Upper lobe of right lung (tissue), 1 donor: ENCODE measurements around the gene CYP4B1. TPM values are rescaled to one million over a fixed set of nuclear protein-coding genes. Genes with fewer than 3 reads are reported as not detected.
"Not testable (repeated sequence)": the region's sequence is repeated elsewhere in the genome, so short reads cannot be mapped to it uniquely, and the experiment has no call there.

Source experiments
- ATAC-seq: fragments of 200-7000 bp; cut with Tn5 transposase; one replicate; pipeline ENCODE4 v1.9.1; 2020; ENCODE audit warnings: mild to moderate bottlenecking, moderate library complexity
- DNase-seq: peaks from one replicate; pipeline ENCODE4 v3.0.0-alpha.2; 2020
- H3K27ac ChIP-seq: fragments of 200-600 bp; one replicate; pipeline ENCODE4 v1.8.0; 2022
- H3K27me3 ChIP-seq: fragments of 200-600 bp; one replicate; pipeline ENCODE4 v1.8.0; 2022; ENCODE audit warnings: mild to moderate bottlenecking
- H3K36me3 ChIP-seq: fragments of 200-600 bp; one replicate; pipeline ENCODE4 v1.8.0; 2022
- H3K4me1 ChIP-seq: fragments of 200-600 bp; one replicate; pipeline ENCODE4 v1.8.0; 2022
- H3K4me3 ChIP-seq: fragments of 200-600 bp; one replicate; pipeline ENCODE4 v1.8.0; 2022; ENCODE audit warnings: mild to moderate bottlenecking
- H3K9me3 ChIP-seq: fragments of 200-600 bp; one replicate; pipeline ENCODE4 v1.8.0; 2022
- CTCF ChIP-seq: fragments of 200-600 bp; IDR thresholded peaks from one replicate; pipeline ENCODE4 v1.8.0; 2022; ENCODE audit warnings: antibody characterized with exemption
- intact Hi-C: fragments of 100-400 bp; cut with DNase I; formaldehyde crosslinking; loops from one replicate; pipeline ENCODE4 v1.11.0; 2022
- total RNA-seq: library from RNA; stranded (reverse); fragmentation: NEBNext Ultra II Directional; extraction: Animal tissue kit (Norgen Biotek cat#: 25700); gene quantifications from one replicate; pipeline ENCODE4 v1.2.1, GENCODE V29; 2021
- donor health status: DM: no; HTN: yes; CAD: no; lungs with severe emphysema.

Gene CYP4B1
- total RNA-seq, 1 donor from 2014 or later, result 268 TPM

GRCh38 chr1:46774297-46774696 is 24.5 kb upstream of the CYP4B1 start:
- DNase-seq (no peak), ATAC-seq (no peak)
- Histone ChIP-seq H3K36me3 (no peaks in the 10 kb centered on the region), H3K4me1 (no peaks in the 10 kb centered on the region), H3K4me3 (no peak overlapping the region), H3K27me3 (no peaks in the 10 kb centered on the region), H3K9me3 (peaks cover 22% of the 10 kb centered on the region), H3K27ac (no peak overlapping the region)
- intact Hi-C loops, result no loop called here
- no peak for TF ChIP-seq CTCF

- H3K9me3 ChIP-seq, ATAC-seq, DNase-seq, H3K4me3 ChIP-seq, intact Hi-C loops, H3K36me3 ChIP-seq, H3K4me1 ChIP-seq, H3K27ac ChIP-seq, H3K27me3 ChIP-seq: not testable (repeated sequence)
Measured at GRCh38 chr1:46778456-46778855, 20.4 kb upstream of the CYP4B1 start.

GRCh38 chr1:46784666-46785065 is 14.2 kb upstream of the CYP4B1 start:
- H3K27me3 ChIP-seq, result no peaks in the 10 kb centered on the region

GRCh38 chr1:46788634-46789033 is 10.2 kb upstream of the CYP4B1 start:
- ATAC-seq, H3K27me3 ChIP-seq, H3K4me3 ChIP-seq, DNase-seq, H3K9me3 ChIP-seq, H3K4me1 ChIP-seq, H3K36me3 ChIP-seq, H3K27ac ChIP-seq, intact Hi-C loops: not testable (repeated sequence)

More at GRCh38 chr1:46784666-46785065, 14.2 kb upstream of the CYP4B1 start:
- DNase-seq (no peak), ATAC-seq (no peak)
- intact Hi-C loops, result no loop called here
- no peaks in the 10 kb centered on the region for H3K9me3 ChIP-seq
- TF ChIP-seq CTCF, result no peak
- H3K4me3 ChIP-seq, result no peak overlapping the region
- H3K4me1 ChIP-seq, result no peaks in the 10 kb centered on the region
- H3K36me3 ChIP-seq, result no peaks in the 10 kb centered on the region
- no peak overlapping the region for H3K27ac ChIP-seq

- intact Hi-C loops, result no loop called here
- Histone ChIP-seq H3K27me3 (no peaks in the 10 kb centered on the region), H3K4me3 (no peak overlapping the region), H3K27ac (no peak overlapping the region), H3K9me3 (no peaks in the 10 kb centered on the region), H3K4me1 (no peaks in the 10 kb centered on the region), H3K36me3 (no peaks in the 10 kb centered on the region)
- ATAC-seq, result no peak
- DNase-seq, result no peak
- no peak for TF ChIP-seq CTCF
Measured at GRCh38 chr1:46790446-46791101, 8.3 kb upstream of the CYP4B1 start.

GRCh38 chr1:46793126-46793525 is 5.7 kb upstream of the CYP4B1 start:
- intact Hi-C loops, result no loop called here

More at GRCh38 chr1:46793126-46793525, 5.7 kb upstream of the CYP4B1 start:
- H3K36me3 ChIP-seq, result no peaks in the 10 kb centered on the region
- peaks cover 2% of the 10 kb centered on the region for H3K4me1 ChIP-seq
- TF ChIP-seq CTCF, result no peak
- no peak overlapping the region for H3K4me3 ChIP-seq
- no peak for DNase-seq
- no peaks in the 10 kb centered on the region for H3K9me3 ChIP-seq
- no peak for ATAC-seq
- no peaks in the 10 kb centered on the region for H3K27me3 ChIP-seq
- H3K27ac ChIP-seq, result no peak overlapping the region
